GM06990 (cell line): ENCODE results near the gene INSC.

Experiments
- DNase-seq: peaks from one replicate; pipeline ENCODE4 v3.0.0-alpha.2; 2011; ENCODE audit not compliant: insufficient read length; ENCODE audit errors: extremely low read depth
- H3K27me3 ChIP-seq: replicated peaks from 2 replicates; pipeline ENCODE4 v1.6.0; 2011; ENCODE audit warnings: low read length; ENCODE audit not compliant: control insufficient read depth, insufficient read depth
- H3K36me3 ChIP-seq: 2 replicates; pipeline ENCODE4 v1.5.1; 2011; ENCODE audit warnings: low read length; ENCODE audit not compliant: control insufficient read depth, insufficient read depth
- H3K4me3 ChIP-seq: replicated peaks from 2 replicates; pipeline ENCODE4 v1.5.1; 2011; ENCODE audit warnings: low read depth, mild to moderate bottlenecking, control low read depth, low read length
- CTCF ChIP-seq: IDR thresholded peaks from 2 replicates; pipeline ENCODE4 v1.5.1; 2011; ENCODE audit warnings: low read length, control low read depth, mild to moderate bottlenecking, inconsistent platforms; ENCODE audit not compliant: insufficient read depth, poor library complexity, severe bottlenecking

The INSC gene

GRCh38 chr11:15074206-15075161 lies 40.2 kb upstream of the INSC start:
- H3K4me3 ChIP-seq, result no peak overlapping the region
- peak; percentile 88 for TF ChIP-seq CTCF
- peak; percentile 67 for DNase-seq
- no peaks in the 10 kb centered on the region for H3K36me3 ChIP-seq
- no peaks in the 10 kb centered on the region for H3K27me3 ChIP-seq

- no peak for DNase-seq
- Histone ChIP-seq H3K36me3 (no peaks in the 10 kb centered on the region), H3K27me3 (no peaks in the 10 kb centered on the region), H3K4me3 (no peak overlapping the region)
- no peak for TF ChIP-seq CTCF
These were observed 39.6 kb upstream of the INSC start for GRCh38 chr11:15075162-15075526.

GRCh38 chr11:15091175-15091574 lies 23.5 kb upstream of the INSC start:
- H3K36me3 ChIP-seq, result no peaks in the 10 kb centered on the region
- no peak for DNase-seq
- H3K27me3 ChIP-seq, result no peaks in the 10 kb centered on the region
- TF ChIP-seq CTCF, result no peak
- no peak overlapping the region for H3K4me3 ChIP-seq

- no peak overlapping the region for H3K4me3 ChIP-seq
- no peak for TF ChIP-seq CTCF
- H3K36me3 ChIP-seq, result no peaks in the 10 kb centered on the region
- no peaks in the 10 kb centered on the region for H3K27me3 ChIP-seq
- DNase-seq, result no peak
These were observed 23.1 kb upstream of the INSC start for GRCh38 chr11:15091625-15092024.

GRCh38 chr11:15093432-15093831 lies 21.3 kb upstream of the INSC start:
- no peaks in the 10 kb centered on the region for H3K36me3 ChIP-seq
- H3K27me3 ChIP-seq, result no peaks in the 10 kb centered on the region
- no peak overlapping the region for H3K4me3 ChIP-seq
- DNase-seq, result no peak
- no peak for TF ChIP-seq CTCF
